ENCODE measurements around the gene MIGA2. TPM values are rescaled to one million over a fixed set of nuclear protein-coding genes. Genes with fewer than 3 reads are reported as not detected.
"Not testable (repeated sequence)": the region's sequence is repeated elsewhere in the genome, so short reads cannot be mapped to it uniquely, and the experiment has no call there.

MIGA2 gene
- polyA plus RNA-seq, 1 experiment = 10.6 TPM

DNA sequence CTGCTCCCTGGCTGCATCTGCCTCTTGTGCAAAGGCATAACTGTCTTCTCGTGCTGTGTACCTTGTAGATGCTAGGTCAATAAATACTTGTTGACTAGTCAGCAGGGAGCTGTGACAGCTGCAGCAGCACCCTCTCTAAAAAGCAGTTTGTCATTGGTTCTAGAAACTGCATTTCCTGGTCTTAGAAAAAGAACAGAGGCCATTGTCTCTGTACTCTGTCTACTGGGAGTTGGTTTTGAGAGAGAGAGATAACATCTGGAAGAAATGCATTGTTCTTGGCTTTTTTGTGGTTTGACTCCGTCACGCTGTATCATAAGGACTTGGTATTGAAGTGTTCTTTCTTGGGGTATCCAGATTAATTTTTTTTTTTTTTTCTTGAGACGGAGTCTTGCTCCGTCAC is 40.6 kb upstream of the MIGA2 start:
- ChIA-PET CTCF (interaction anchor here (1.3 kb wide), 1 partner anchor 32 kb away, joined by 5 read pairs; the partner anchor contains the start of gene SH3GLB2), POLR2A (no interaction called here)
- DNase-seq (ENCODE audit: low read depth, low spot score) = no peak
- Histone ChIP-seq H3K27me3 (ENCODE audit: control insufficient read depth, insufficient read depth, low read length) (no peaks in the 10 kb centered on the region), H3K4me3 (ENCODE audit: low read depth, low read length) (no peak overlapping the region), H3K9me3 (ENCODE audit: control insufficient read depth, insufficient read depth, low read length) (no peaks in the 10 kb centered on the region), H3K27ac (ENCODE audit: low read depth, low read length) (no peak overlapping the region)
- TF ChIP-seq, protein P1, sequence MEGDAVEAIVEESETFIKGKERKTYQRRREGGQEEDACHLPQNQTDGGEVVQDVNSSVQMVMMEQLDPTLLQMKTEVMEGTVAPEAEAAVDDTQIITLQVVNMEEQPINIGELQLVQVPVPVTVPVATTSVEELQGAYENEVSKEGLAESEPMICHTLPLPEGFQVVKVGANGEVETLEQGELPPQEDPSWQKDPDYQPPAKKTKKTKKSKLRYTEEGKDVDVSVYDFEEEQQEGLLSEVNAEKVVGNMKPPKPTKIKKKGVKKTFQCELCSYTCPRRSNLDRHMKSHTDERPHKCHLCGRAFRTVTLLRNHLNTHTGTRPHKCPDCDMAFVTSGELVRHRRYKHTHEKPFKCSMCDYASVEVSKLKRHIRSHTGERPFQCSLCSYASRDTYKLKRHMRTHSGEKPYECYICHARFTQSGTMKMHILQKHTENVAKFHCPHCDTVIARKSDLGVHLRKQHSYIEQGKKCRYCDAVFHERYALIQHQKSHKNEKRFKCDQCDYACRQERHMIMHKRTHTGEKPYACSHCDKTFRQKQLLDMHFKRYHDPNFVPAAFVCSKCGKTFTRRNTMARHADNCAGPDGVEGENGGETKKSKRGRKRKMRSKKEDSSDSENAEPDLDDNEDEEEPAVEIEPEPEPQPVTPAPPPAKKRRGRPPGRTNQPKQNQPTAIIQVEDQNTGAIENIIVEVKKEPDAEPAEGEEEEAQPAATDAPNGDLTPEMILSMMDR (IDR thresholded peaks at IDR 0.05; ENCODE audit: low read depth, low read length) = no peak

DNA sequence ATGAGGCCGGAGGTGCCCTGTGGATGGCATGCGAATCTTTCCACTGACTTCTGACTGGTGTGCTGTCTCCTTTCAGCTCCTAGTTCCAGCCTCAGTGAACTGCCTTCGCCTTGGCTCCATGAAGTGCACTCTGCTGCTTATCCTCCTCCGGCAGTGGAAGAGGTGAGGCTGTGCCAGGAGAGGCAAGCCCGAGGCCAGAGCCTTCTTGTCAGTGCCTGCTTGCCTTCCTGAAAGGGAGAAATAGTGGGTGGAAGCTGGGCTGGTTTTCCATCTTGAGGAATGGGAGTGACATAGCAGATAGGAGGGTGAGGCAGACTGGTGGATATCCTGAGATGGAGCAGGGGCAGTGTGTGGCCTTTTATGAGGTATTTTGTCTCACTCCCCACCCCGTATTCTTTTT is 38.0 kb upstream of the MIGA2 start:
- ChIA-PET POLR2A (interaction anchor here (0.7 kb wide), 1 partner anchor 113 kb away, joined by 4 read pairs; no protein-coding TSS in a partner anchor), CTCF (interaction anchor here (1.1 kb wide), 1 partner anchor 9 kb away, joined by 3 read pairs; no protein-coding TSS in a partner anchor)
- Histone ChIP-seq H3K27ac (ENCODE audit: low read depth, low read length) (no peak overlapping the region), H3K27me3 (ENCODE audit: control insufficient read depth, insufficient read depth, low read length) (no peaks in the 10 kb centered on the region), H3K4me3 (ENCODE audit: low read depth, low read length) (no peak overlapping the region), H3K9me3 (ENCODE audit: control insufficient read depth, insufficient read depth, low read length) (no peaks in the 10 kb centered on the region)
- DNase-seq (ENCODE audit: low read depth, low spot score) = no peak
- TF ChIP-seq, protein P1 (IDR thresholded peaks at IDR 0.05; ENCODE audit: low read depth, low read length) = no peak

DNA sequence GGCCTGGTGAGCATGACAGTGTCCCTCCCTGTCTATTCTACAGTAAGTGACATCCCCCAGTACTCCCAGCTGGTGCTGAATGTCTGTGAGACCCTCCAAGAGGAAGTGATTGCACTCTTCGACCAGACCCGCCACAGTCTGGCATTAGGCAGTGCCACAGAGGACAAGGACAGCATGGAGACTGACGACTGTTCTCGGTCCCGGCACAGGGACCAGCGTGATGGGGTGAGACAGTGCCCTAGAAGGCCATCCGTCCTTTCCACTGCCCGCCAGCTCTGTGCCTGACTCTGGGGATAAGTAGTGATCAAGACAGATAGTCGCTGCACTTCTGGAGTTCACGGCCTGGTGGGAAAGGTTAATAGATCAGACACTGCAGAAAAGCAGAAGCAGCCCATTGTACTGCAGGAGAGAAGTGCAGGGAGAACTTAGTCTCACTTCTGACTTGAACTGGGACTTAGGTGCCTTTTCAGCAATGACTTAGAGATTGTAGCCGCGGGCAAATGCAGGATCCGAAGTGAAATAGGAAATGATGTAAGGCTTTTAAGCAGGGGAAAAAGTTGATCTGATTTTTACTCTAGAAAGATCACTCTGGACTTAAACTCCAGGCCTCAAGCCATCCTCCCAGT is 36.7 kb upstream of the MIGA2 start:
- H3K4me3 ChIP-seq (ENCODE audit: low read depth, low read length) = no peak overlapping the region
- no peaks in the 10 kb centered on the region for H3K27me3 ChIP-seq (ENCODE audit: control insufficient read depth, insufficient read depth, low read length)
- no peak for DNase-seq (ENCODE audit: low read depth, low spot score)
- H3K27ac ChIP-seq (ENCODE audit: low read depth, low read length) = no peak overlapping the region
- TF ChIP-seq, protein P1 (IDR thresholded peaks at IDR 0.05; ENCODE audit: low read depth, low read length) = no peak
- CTCF ChIA-PET = no interaction called here
- no peaks in the 10 kb centered on the region for H3K9me3 ChIP-seq (ENCODE audit: control insufficient read depth, insufficient read depth, low read length)
- POLR2A ChIA-PET = no interaction called here

DNA sequence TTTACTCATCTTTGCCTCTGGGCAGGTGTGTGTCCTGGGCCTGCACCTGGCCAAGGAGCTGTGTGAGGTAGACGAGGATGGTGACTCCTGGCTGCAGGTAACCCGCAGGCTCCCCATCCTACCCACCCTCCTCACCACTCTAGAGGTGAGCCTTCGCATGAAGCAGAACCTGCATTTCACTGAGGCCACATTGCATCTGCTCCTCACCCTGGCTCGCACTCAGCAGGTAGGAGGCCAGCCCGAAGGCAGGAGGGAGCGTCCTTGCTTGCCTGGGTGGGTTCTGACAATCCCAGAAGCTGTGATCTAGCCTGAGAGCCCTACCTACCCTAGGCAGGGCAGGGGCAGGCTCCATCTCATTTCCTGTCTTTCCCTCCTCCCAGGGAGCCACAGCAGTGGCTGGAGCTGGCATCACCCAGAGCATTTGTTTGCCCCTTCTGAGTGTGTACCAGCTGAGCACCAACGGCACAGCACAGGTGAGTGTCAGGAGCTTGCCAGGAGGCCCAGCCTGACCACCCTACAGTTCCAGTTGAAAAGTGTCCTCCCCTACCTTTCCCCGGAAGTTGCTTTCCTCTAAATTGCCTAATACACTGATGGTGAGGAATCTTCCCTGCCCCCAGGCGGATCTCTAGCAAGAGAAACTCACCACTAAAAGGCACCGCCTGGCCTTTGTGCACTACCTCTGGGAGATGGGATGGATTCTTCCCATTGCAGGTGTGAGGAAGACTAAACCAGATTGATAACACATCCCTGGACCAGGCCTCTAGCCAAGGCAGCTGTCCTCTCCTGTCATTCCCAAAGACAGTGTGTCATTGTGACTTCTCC is 34.7 kb upstream of the MIGA2 start:
- no peaks in the 10 kb centered on the region for H3K9me3 ChIP-seq (ENCODE audit: control insufficient read depth, insufficient read depth, low read length)
- H3K27ac ChIP-seq (ENCODE audit: low read depth, low read length) = no peak overlapping the region
- POLR2A ChIA-PET = no interaction called here
- no peak for DNase-seq (ENCODE audit: low read depth, low spot score)
- TF ChIP-seq, protein P1 (IDR thresholded peaks at IDR 0.05; ENCODE audit: low read depth, low read length) = no peak
- CTCF ChIA-PET = no interaction called here
- H3K4me3 ChIP-seq (ENCODE audit: low read depth, low read length) = no peak overlapping the region
- H3K27me3 ChIP-seq (ENCODE audit: control insufficient read depth, insufficient read depth, low read length) = no peaks in the 10 kb centered on the region

DNA sequence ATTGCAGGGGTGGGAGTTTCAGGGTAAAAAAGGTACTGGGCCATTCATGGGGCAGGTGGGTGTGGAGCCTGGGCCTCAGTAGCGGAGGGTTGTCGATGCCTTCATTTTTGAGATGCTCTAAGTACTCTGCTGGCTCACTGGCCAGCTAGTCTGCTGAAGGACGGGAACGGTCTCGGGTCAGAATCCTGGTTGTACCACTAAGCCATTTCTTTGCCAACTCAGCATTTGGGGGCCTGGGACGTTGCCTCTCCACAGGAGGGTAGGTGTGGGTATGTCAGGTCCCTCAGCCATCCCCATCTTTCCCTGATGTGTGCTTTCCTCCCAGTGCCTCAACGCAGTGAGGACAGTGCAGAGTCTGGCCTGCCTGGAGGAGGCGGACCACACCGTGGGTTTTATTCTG is 33.4 kb upstream of the MIGA2 start:
- POLR2A ChIA-PET = no interaction called here
- no peak overlapping the region for H3K27ac ChIP-seq (ENCODE audit: low read depth, low read length)
- H3K4me3 ChIP-seq (ENCODE audit: low read depth, low read length) = no peak overlapping the region
- no peaks in the 10 kb centered on the region for H3K9me3 ChIP-seq (ENCODE audit: control insufficient read depth, insufficient read depth, low read length)
- CTCF ChIA-PET = interaction anchor here (0.9 to 1.2 kb wide), 3 partner anchors 25 to 74 kb away, joined by 3 to 5 read pairs (median 3); partner anchors contain the start of gene SH3GLB2
- no peaks in the 10 kb centered on the region for H3K27me3 ChIP-seq (ENCODE audit: control insufficient read depth, insufficient read depth, low read length)
- TF ChIP-seq, protein P1 (IDR thresholded peaks at IDR 0.05; ENCODE audit: low read depth, low read length) = no peak
- no peak for DNase-seq (ENCODE audit: low read depth, low spot score)

DNA sequence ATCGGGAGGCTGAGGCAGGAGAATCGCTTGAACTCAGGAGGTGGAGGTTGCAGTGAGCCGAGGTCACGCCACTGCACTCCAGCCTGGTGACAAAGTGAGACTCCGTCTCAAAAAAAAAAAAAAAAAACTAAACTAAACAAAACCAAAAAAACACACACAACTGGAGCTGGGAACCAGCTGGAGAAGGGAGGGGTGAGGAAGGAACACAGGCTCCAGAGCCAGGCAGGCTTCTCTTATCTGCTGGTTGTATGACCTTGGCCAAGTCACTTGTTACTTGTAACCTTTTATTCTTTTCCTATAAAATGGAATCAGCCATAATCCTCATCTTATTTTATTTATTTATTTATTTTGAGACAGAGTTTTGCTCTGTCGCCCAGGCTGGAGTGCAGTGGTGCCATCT is 32.3 kb upstream of the MIGA2 start:
- H3K27ac ChIP-seq (ENCODE audit: low read depth, low read length); DNase-seq (ENCODE audit: low read depth, low spot score); H3K27me3 ChIP-seq (ENCODE audit: control insufficient read depth, insufficient read depth, low read length); H3K4me3 ChIP-seq (ENCODE audit: low read depth, low read length); H3K9me3 ChIP-seq (ENCODE audit: control insufficient read depth, insufficient read depth, low read length): not testable (repeated sequence)
- ChIA-PET POLR2A (interaction anchor here (0.6 kb wide), 1 partner anchor 287 kb away, joined by 3 read pairs; no protein-coding TSS in a partner anchor), CTCF (interaction anchor here (0.7 to 2.4 kb wide), 5 partner anchors 10 to 1146 kb away, joined by 3 to 6 read pairs (median 5); partner anchors contain the start of gene SH3GLB2)
